ENCODE data around the gene RABAC1.

DNA sequence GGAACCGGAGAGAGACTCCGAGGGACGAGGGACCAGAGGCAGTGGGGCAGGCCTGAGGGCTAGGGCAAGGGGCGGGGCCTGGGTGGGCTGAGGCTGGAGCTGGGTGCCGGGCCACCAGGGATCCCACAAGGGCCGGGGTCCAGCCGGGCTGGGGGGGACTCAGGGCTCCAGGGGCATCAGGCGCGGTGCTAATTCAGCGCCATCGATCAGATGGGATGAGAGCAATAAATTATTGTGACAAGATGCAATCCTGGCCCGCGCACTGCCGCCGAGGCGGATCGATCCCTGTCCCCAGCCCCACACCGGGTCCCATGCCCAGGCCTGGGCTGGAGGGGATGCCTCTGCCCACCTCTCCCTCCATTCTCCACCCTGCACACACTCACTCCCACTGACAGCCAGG, 36.5 kb downstream of the RABAC1 start:
- TF ChIP-seq CTCF (conservative IDR thresholded peaks at IDR 0.05; ENCODE audit: low read length), result no peak
- no peak for TF ChIP-seq EZH2phosphoT487 (IDR thresholded peaks at IDR 0.05; ENCODE audit: borderline replicate concordance, low read depth, low read length)

Data from OCI-LY7 (cell line).